Activated naive CD4-positive, alpha-beta T cell treated with anti-CD3 and anti-CD28 coated beads, Interleukin-2, amount 50 U/mL, for 24 hours (primary cell): ENCODE measurements around the gene POU2F3.
"Not testable (repeated sequence)": the region's sequence is repeated elsewhere in the genome, so short reads cannot be mapped to it uniquely, and the experiment has no call there.

ENCODE experiments used
- H3K27ac Mint-ChIP-seq: one replicate; pipeline ENCODE4 v1.8.0; 2021; ENCODE audit warnings: mild to moderate bottlenecking, mixed read lengths
- H3K27me3 Mint-ChIP-seq: one replicate; pipeline ENCODE4 v1.8.0; 2021; ENCODE audit warnings: mixed read lengths
- H3K36me3 Mint-ChIP-seq: one replicate; pipeline ENCODE4 v1.8.0; 2021; ENCODE audit warnings: mixed read lengths
- H3K4me1 Mint-ChIP-seq: one replicate; pipeline ENCODE4 v1.8.0; 2021; ENCODE audit warnings: mixed read lengths
- H3K4me3 Mint-ChIP-seq: one replicate; pipeline ENCODE4 v1.8.0; 2021; ENCODE audit warnings: mild to moderate bottlenecking, mixed read lengths
- H3K9me3 Mint-ChIP-seq: one replicate; pipeline ENCODE4 v1.8.0; 2021; ENCODE audit warnings: mixed read lengths

Gene POU2F3

DNA sequence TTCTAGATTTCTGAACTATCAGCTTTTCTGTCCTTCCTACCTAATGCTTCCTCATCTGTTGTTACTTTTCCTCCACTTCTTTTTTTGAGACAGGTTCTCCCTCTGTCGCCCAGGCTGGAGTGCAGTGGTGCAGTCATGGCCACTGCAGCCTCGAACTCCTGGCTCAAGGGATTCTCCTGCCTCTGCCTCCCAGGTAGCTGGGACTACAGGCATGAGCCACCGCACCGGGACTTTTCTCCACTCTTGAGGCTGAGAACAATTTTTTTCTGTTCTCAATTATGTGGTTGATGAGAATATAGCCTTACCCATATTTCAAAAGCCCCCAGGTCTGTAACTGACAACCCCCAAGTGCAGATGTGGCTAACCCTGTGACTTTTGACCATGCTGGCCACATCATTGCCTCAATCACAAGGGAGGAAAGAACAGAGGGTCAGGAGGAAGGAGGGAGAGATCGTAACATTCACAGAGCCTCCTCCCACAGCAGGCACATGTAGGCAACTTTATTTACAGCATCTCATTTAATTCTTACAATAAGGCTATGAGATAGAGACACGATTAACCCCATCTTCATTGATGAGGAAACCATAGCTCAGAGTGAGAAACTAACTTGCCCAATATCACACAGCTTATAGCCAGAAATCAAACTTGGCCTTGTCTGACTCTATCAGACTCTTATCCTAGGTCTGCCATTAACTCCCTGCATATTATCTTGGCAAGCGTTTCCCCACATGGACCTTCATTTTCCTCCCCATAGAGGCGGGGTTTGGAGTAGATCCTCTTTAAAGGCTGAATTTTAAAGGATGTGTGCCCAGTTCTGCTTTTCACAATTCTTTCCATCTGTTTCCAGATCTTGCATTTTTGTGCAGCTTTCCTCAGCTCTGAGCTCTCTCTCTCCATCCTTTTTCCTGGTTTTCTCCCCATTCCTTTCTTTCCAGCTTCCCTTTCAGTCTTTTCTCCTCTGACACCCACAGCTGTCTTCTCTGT, 9.6 kb downstream of the POU2F3 start:
- no peaks in the 10 kb centered on the region for H3K36me3 Mint-ChIP-seq
- H3K4me3 Mint-ChIP-seq, result no peak overlapping the region
- no peaks in the 10 kb centered on the region for H3K9me3 Mint-ChIP-seq
- peaks cover 18% of the 10 kb centered on the region for H3K4me1 Mint-ChIP-seq
- peak overlapping the region; percentile 12 for H3K27ac Mint-ChIP-seq
- peaks cover 7% of the 10 kb centered on the region for H3K27me3 Mint-ChIP-seq

DNA sequence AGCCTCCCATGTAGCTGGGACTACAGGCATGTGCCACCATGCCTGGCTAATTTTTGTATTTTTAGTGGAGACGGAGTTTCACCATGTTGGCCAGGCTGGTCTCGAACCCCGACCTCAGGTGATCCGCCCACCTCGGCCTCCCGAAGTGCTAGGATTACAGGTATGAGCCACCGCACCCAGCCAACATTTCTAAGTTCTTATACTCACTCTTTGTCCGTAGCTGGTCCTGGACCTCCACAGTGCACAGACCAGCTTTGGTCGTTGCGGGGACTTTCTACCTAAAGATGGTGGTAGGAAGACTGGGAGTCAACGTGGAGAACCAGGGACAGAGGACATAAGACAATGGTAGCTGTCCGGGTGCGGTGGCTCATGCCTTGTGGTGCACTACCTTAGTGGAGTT, 13.4 kb downstream of the POU2F3 start:
- Mint-ChIP-seq H3K27me3 (peaks cover 24% of the 10 kb centered on the region), H3K4me1 (peaks cover 10% of the 10 kb centered on the region)
- not testable (repeated sequence) for H3K36me3 Mint-ChIP-seq, H3K9me3 Mint-ChIP-seq, H3K4me3 Mint-ChIP-seq, H3K27ac Mint-ChIP-seq

DNA sequence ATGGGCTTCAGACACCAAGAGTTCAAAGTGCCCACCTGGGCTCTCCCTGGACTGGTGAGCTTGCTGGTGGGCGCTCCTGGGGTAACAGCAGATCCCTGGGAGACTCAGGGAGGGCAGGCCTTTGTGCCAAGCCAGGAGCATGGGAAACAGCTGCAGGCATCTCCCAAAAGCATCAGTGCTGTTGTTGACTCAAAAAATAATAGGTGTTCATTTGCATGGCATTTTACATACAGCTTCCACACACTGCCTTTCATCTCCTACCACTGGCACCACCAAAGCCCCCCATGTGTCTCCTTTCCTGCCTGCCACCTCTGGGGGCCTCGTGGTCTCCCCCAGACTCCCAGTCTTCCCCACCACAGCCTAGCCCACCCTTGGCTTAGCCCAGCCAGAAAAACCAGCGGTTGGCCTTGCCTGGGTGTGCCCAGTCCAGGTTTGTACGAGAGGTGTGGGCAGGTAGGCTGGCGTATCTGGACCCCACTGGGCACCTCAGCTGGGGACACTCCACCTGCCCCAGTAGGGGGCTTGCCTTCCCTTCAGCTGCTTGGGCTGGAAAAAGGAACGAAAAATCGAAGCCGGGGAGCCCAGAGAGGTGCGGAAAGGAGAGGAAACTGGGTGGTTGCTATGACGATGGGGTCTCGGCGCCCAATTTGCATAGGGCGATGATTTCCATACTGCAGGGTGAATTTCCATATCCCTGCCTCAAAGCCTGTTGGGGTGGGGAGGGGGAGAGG, 15.0 kb downstream of the POU2F3 start:
- Mint-ChIP-seq H3K4me3 (no peak overlapping the region), H3K4me1 (no peaks in the 10 kb centered on the region), H3K9me3 (no peaks in the 10 kb centered on the region), H3K27ac (no peak overlapping the region), H3K27me3 (peaks cover 24% of the 10 kb centered on the region), H3K36me3 (no peaks in the 10 kb centered on the region)

DNA sequence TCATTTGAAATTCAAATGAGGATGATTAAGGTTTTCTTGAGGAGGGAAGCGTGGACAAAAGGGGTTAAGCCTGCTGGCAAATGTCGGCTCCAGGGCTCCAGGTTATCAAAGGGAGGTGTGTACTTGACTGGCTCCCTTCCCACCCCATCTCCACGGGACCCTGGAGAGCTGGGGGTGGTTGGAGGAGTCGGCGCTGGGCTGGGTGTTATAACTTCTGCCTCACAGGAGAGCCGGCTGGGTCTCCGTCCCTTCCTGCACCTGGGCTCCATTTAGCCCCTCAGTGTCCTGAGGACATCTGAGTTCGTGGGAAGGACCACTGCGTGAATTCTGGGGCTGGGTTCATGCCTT, 15.6 kb downstream of the POU2F3 start:
- Mint-ChIP-seq H3K27me3 (peaks cover 25% of the 10 kb centered on the region), H3K9me3 (no peaks in the 10 kb centered on the region), H3K27ac (no peak overlapping the region), H3K4me1 (no peaks in the 10 kb centered on the region), H3K4me3 (no peak overlapping the region), H3K36me3 (no peaks in the 10 kb centered on the region)

DNA sequence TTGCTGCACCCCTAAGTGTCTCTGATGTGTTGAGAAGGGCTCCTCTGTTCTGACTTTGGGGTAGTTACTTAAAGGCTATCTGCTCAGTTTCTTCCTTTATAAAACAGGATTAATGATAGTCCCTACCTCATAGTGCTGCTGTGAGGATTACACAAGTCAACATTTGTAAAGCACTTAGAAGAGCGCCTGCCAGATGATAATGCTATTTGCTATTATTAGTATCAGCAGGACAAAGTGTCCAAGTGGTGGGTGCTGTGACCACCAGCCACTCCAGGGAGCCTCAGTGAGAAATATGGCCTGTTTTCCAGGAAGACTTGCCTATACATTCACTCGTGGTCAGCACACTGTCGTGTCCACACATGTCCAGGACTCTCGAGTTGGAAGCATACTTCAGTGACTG, 16.2 kb downstream of the POU2F3 start:
- Mint-ChIP-seq H3K4me1 (no peaks in the 10 kb centered on the region), H3K27ac (no peak overlapping the region), H3K9me3 (no peaks in the 10 kb centered on the region), H3K27me3 (peaks cover 25% of the 10 kb centered on the region), H3K4me3 (no peak overlapping the region), H3K36me3 (no peaks in the 10 kb centered on the region)

DNA sequence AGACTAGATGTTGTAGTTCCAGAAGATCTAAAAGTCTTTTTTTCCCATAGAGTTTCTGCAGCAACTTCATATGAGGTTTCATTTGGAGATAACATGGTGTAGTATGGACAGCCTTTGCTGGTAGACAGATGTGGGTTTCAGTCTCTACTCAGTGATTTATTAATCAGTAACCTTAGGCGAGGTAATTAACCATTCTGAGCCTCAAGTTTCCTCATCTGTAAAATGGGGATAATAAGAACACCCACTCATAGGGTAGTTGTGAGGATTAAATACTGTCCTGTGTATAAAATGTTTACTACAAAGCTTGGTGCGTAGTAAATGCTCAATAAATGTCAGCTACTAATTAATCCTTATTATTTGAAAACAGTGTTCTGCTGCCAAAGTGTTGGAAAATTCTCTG, 16.8 kb downstream of the POU2F3 start:
- peaks cover 25% of the 10 kb centered on the region for H3K27me3 Mint-ChIP-seq
- H3K36me3 Mint-ChIP-seq, result no peaks in the 10 kb centered on the region
- no peaks in the 10 kb centered on the region for H3K4me1 Mint-ChIP-seq
- H3K27ac Mint-ChIP-seq, result no peak overlapping the region
- H3K9me3 Mint-ChIP-seq, result no peaks in the 10 kb centered on the region
- no peak overlapping the region for H3K4me3 Mint-ChIP-seq

DNA sequence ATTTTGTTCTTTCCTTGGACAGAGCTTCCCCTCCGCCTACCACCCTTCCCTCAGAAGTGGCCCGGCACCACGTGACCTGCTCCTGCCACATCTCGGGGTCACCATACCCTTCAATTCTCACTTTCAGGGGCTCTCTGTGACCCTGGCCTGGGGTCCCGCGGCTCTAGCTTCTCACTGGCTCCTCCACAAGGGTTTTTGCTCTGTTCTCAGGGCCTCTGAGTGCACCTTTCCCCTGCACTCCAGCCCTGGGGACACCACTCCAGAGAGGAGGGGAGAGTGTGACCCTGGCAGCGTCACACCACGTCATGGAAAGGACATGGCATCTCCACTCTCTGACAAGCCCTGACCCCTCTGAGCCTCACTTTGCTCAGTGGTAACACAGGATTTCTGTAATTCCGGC, 17.4 kb downstream of the POU2F3 start:
- no peaks in the 10 kb centered on the region for H3K9me3 Mint-ChIP-seq
- H3K27ac Mint-ChIP-seq, result no peak overlapping the region
- H3K36me3 Mint-ChIP-seq, result no peaks in the 10 kb centered on the region

DNA sequence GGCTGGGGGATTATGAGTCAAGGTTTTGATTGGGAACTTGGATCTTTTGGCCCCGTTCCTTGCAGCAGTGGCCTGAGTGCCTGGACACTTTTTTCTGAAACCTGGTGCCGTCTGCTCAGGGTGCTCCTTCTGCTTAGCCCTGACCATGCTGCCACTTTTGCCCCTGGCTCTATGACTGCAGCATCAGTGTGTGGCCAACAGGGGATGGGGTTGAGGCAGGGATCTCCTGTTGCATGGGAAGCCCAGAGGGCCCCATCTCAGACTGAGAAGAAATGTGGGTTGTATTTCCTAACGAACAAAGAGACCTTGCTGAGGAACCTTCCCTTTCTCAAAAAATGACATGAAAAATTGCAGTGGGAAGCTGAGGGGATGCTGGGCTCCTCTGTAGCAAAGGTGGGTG, 18.7 kb downstream of the POU2F3 start:
- Mint-ChIP-seq H3K4me3 (no peak overlapping the region), H3K9me3 (no peaks in the 10 kb centered on the region), H3K4me1 (no peaks in the 10 kb centered on the region), H3K27me3 (peaks cover 27% of the 10 kb centered on the region), H3K36me3 (no peaks in the 10 kb centered on the region), H3K27ac (no peak overlapping the region)

More for the DNA sequence above, 17.4 kb downstream of the POU2F3 start:
- H3K27me3 Mint-ChIP-seq, result peaks cover 25% of the 10 kb centered on the region
- H3K4me3 Mint-ChIP-seq, result no peak overlapping the region
- H3K4me1 Mint-ChIP-seq, result no peaks in the 10 kb centered on the region

DNA sequence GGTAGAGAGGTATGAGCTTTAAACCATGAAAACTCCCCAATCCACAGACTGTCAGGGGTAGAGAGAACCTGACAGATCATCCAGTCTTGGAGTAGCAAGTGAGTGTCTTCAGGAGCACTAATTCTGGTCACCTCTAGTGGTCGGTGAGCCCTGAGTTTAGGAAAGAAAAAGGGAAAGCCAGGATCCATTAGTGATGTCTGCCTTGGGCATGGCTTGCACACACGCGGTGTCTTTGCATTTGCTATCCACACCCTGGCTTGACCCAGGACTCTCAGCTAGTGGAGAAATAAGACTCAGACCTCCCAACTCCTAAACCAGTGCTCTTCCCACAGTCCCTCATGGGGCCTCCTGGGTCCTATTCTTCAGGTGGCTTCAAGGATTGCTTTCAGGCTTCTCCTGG, 19.3 kb downstream of the POU2F3 start:
- H3K9me3 Mint-ChIP-seq, result no peaks in the 10 kb centered on the region
- no peaks in the 10 kb centered on the region for H3K4me1 Mint-ChIP-seq
- peaks cover 26% of the 10 kb centered on the region for H3K27me3 Mint-ChIP-seq
- H3K27ac Mint-ChIP-seq, result no peak overlapping the region
- H3K4me3 Mint-ChIP-seq, result no peak overlapping the region
- no peaks in the 10 kb centered on the region for H3K36me3 Mint-ChIP-seq

DNA sequence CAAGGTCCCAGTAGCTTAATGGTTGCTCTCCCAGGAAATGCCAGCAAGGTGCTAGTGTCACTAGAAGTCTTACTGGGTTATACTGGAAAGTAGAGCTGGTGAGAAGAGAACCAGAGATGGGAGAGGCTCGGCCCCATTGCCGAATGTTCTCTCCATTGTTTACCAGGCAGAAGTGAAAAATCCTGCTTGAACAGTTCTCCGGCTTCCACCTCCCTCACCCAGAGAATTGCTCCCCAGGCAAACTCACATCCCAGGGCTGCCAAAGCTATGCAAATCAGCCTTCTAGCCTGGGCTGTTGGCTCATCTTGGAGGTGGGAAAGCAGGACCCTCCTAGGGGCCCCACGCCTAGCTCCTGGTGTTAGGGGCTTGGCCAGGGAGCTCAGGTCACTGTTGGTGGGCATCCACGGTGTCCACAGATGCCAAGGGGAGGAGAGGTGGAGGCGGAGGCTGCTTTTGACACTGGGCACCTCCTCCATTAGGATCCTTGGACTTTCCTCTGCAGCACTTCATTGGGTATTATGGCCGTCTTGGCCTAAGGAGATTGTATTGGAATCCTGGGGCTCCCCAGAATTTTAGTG, 20.1 kb downstream of the POU2F3 start:
- H3K36me3 Mint-ChIP-seq, result no peaks in the 10 kb centered on the region
- no peaks in the 10 kb centered on the region for H3K9me3 Mint-ChIP-seq
- H3K27me3 Mint-ChIP-seq, result peaks cover 27% of the 10 kb centered on the region
- no peaks in the 10 kb centered on the region for H3K4me1 Mint-ChIP-seq
- no peak overlapping the region for H3K27ac Mint-ChIP-seq
- no peak overlapping the region for H3K4me3 Mint-ChIP-seq

DNA sequence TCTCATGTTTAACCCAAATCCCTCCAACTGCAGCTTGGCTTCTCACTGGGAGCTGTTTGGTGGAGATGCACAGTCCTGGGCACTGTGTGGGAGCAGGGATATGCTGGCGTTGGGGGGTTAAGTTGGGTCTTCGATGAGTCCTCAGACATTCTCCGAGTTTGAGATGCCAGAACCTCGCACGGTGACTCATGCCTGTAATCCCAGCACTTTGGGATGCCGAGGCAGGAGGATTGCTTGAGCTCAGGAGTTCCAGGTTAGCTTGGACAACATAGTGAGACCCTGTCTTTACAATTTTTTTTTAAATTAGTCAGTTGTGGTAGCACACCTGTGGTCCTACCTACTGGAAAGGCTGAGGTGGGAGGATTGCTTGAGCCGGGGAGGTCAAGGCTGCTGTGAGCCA, 20.7 kb downstream of the POU2F3 start:
- Mint-ChIP-seq H3K27ac (no peak overlapping the region), H3K4me1 (no peaks in the 10 kb centered on the region), H3K4me3 (no peak overlapping the region), H3K27me3 (peaks cover 24% of the 10 kb centered on the region), H3K9me3 (no peaks in the 10 kb centered on the region), H3K36me3 (no peaks in the 10 kb centered on the region)

DNA sequence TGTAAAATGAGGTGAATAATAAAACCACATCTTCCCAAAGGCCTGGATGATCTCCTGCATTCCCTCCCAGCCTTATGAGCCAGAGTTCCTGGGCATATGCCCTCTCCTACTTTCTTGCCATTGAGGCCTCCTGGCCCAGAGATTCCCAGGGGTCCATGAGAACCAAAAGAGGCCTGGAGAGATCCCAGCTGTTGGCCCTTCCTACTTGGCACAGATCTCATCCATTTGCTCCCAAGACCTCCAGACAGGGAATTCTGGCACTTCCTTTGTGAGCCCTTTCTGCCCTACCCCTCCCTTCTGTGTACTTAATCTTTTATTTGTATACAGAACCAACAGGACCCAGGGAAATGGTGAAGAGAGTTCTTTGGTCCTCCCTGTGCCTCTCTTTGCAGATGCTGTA, 21.4 kb downstream of the POU2F3 start:
- Mint-ChIP-seq H3K4me3 (no peak overlapping the region), H3K4me1 (no peaks in the 10 kb centered on the region), H3K27me3 (peaks cover 18% of the 10 kb centered on the region), H3K36me3 (no peaks in the 10 kb centered on the region), H3K27ac (no peak overlapping the region), H3K9me3 (no peaks in the 10 kb centered on the region)

DNA sequence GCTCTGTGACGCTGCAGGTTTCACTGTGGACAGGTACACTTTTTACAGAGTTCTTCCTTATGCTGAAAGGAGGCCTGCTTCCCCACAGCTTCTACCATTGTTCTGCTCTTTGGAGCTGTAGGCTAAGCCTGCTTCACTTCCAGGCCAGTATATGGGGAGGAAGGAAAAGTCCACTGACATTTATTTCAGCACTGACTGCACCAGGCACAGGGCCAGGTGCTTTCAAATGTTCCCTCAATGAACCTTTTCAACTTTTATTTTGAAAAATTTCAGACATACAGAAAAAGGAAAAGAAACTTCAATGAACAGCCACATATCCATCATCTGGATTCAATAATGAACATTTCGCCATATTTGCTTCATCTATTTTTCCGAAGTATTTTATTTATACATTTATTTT, 22.0 kb downstream of the POU2F3 start:
- Mint-ChIP-seq H3K9me3 (no peaks in the 10 kb centered on the region), H3K4me1 (no peaks in the 10 kb centered on the region), H3K4me3 (no peak overlapping the region), H3K36me3 (no peaks in the 10 kb centered on the region), H3K27ac (no peak overlapping the region), H3K27me3 (peaks cover 17% of the 10 kb centered on the region)

DNA sequence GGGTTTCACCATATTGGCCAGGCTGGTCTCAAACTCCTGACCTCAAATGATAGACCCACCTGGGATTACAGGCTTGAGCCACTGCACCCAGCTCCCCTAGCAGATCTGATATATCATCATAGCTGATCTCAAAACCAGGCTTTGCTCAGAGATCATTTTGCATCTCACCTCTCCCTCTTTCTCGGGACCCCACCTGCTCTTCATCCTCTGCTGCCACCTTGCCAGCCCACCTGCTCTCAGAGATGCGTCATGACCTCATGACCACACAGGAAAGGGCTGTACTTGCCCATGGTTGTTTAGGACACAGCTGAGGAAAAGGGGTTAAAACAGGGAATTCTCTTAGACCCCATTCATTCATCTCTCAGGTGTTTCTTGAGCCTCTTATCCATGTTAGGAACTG, 27.4 kb downstream of the POU2F3 start:
- no peaks in the 10 kb centered on the region for H3K36me3 Mint-ChIP-seq
- H3K27ac Mint-ChIP-seq, result no peak overlapping the region
- peaks cover 8% of the 10 kb centered on the region for H3K27me3 Mint-ChIP-seq
- no peaks in the 10 kb centered on the region for H3K9me3 Mint-ChIP-seq
- H3K4me1 Mint-ChIP-seq, result no peaks in the 10 kb centered on the region
- no peak overlapping the region for H3K4me3 Mint-ChIP-seq

DNA sequence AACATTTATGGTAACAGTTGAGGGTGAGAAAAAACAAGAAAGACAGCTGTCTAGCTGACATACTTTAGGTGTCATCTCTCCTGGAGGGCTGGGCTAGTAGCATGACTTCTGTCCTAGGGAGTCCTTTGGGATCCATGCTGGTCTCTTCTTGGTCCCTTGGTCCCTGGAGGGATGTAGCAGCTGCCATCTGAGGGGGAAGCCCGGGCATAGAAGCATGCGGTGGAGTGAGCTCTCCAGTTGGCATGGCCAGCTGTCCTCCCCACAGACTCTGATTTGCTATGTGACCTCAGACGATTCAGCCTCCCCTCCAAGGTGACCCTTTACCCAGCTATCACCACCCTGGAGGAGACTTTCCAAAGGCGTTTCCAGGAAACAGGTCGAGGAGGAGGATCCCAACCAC, 28.7 kb downstream of the POU2F3 start:
- Mint-ChIP-seq H3K27me3 (peaks cover 7% of the 10 kb centered on the region), H3K4me1 (no peaks in the 10 kb centered on the region), H3K27ac (no peak overlapping the region), H3K36me3 (no peaks in the 10 kb centered on the region), H3K9me3 (no peaks in the 10 kb centered on the region), H3K4me3 (no peak overlapping the region)

DNA sequence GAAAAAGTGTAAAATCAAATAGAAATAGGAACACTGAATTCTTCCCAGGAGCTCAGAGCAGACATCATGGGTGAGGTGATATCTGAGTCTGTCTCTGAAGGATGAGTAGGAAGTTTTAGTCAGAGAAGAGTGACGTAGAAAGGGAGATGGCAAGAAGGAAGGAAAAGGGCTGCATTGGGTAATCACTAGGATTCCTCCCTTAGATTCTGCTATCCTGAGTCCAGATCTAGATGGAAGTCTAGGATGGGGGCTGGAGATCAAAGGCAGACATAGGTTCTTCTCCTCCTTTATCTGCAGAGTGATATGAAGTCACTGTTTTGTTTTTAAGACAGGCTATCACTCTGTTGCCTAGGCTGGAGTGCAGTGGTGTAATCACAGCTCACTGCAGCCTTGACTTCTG, 30.4 kb downstream of the POU2F3 start:
- Mint-ChIP-seq H3K4me3 (no peak overlapping the region), H3K9me3 (no peaks in the 10 kb centered on the region), H3K4me1 (no peaks in the 10 kb centered on the region), H3K36me3 (no peaks in the 10 kb centered on the region), H3K27ac (no peak overlapping the region), H3K27me3 (peaks cover 6% of the 10 kb centered on the region)
